H1 (cell line): ENCODE measurements around the gene PGBD5. TPM values are rescaled to one million over a fixed set of nuclear protein-coding genes. Genes with fewer than 3 reads are reported as not detected.

Experiments used
- RBBP5 ChIP-seq: IDR thresholded peaks from 2 replicates; pipeline ENCODE4 v1.7.1; 2012; ENCODE audit warnings: low read depth, mild to moderate bottlenecking, inconsistent platforms, low read length, moderate library complexity, borderline replicate concordance
- polyA plus RNA-seq, 7 experiments: library from polyadenylated mRNA; depleted of rRNA in 3 of 7; stranded (reverse) in 5 of 7; unstranded in 2 of 7; fragments of >200 nt in 5 of 7; fragments of 200-250 nt in 2 of 7; gene quantifications; 1 replicate in 5 of 7; 2 replicates in 1 of 7; 4 replicates in 1 of 7; pipeline versions ENCODE4 v1.2.1 to v1.2.3, GENCODE V29; 2011 to 2013; ENCODE audit warnings: missing spikeins in 2 of 7, mixed read lengths in 2 of 7
- total RNA-seq: library from RNA; stranded (reverse); fragmentation: NEBNext Ultra II Directional; extraction: Animal tissue kit (Norgen Biotek cat#: 25700); gene quantifications from 2 replicates; pipeline ENCODE4 v1.2.1, GENCODE V29; 2021
- TF ChIP-seq, protein P1 (sequence below): fragments of 300-600 bp; sonication (generic); IDR thresholded peaks from 2 replicates; pipeline ENCODE4 v1.7.1; 2012; ENCODE audit warnings: low read length, moderate library complexity, mild to moderate bottlenecking, inconsistent platforms; ENCODE audit not compliant: insufficient replicate concordance

Gene PGBD5
- total and polyA plus RNA-seq, 2 of the 8 experiments (the other 6 are each of a cell fraction or from before 2014, with no cell fraction given), result 16.3 to 18.4 TPM

DNA sequence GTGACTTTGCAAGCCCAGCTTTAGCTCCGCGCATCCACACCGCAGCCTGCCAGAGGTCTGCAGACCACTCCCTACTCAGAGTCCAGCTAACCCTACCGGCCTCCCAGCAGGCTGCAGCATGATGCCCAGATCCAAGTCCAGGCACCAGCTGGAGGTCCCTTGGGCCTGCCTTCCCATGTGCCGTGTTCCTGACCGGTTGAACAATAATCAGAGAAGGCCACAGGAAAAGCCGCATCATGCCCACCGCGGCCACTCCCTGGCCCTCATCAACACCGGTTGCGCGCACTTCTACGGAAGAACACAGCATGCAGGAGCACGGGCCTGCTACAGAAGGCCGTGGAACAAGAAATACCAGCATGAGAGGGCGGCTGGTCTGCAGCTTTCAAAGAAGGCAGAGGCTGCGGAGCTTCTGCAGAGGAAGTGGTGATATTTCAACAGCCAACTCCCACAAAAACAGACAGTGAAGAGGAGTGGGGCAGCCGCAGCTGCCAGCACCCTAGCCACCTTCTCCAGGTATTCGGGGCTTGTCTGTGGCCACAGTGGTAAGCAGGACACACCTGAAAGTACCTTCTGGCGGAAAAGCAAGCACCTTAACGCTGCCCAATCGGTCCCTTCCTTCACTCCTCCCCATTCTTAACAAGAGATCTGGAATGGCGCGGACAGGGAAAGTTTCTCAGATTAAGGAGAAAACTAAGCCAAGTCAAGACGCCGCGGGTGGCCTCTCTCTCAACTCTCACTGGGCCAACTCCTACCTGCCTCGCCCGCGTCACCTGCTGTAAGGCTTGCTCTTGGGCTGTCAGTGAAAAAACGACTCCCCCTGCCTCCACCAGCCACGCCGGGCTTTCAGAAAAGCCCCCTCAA, 1.5 kb downstream of the PGBD5 start (continued):
- TF ChIP-seq, protein P1, sequence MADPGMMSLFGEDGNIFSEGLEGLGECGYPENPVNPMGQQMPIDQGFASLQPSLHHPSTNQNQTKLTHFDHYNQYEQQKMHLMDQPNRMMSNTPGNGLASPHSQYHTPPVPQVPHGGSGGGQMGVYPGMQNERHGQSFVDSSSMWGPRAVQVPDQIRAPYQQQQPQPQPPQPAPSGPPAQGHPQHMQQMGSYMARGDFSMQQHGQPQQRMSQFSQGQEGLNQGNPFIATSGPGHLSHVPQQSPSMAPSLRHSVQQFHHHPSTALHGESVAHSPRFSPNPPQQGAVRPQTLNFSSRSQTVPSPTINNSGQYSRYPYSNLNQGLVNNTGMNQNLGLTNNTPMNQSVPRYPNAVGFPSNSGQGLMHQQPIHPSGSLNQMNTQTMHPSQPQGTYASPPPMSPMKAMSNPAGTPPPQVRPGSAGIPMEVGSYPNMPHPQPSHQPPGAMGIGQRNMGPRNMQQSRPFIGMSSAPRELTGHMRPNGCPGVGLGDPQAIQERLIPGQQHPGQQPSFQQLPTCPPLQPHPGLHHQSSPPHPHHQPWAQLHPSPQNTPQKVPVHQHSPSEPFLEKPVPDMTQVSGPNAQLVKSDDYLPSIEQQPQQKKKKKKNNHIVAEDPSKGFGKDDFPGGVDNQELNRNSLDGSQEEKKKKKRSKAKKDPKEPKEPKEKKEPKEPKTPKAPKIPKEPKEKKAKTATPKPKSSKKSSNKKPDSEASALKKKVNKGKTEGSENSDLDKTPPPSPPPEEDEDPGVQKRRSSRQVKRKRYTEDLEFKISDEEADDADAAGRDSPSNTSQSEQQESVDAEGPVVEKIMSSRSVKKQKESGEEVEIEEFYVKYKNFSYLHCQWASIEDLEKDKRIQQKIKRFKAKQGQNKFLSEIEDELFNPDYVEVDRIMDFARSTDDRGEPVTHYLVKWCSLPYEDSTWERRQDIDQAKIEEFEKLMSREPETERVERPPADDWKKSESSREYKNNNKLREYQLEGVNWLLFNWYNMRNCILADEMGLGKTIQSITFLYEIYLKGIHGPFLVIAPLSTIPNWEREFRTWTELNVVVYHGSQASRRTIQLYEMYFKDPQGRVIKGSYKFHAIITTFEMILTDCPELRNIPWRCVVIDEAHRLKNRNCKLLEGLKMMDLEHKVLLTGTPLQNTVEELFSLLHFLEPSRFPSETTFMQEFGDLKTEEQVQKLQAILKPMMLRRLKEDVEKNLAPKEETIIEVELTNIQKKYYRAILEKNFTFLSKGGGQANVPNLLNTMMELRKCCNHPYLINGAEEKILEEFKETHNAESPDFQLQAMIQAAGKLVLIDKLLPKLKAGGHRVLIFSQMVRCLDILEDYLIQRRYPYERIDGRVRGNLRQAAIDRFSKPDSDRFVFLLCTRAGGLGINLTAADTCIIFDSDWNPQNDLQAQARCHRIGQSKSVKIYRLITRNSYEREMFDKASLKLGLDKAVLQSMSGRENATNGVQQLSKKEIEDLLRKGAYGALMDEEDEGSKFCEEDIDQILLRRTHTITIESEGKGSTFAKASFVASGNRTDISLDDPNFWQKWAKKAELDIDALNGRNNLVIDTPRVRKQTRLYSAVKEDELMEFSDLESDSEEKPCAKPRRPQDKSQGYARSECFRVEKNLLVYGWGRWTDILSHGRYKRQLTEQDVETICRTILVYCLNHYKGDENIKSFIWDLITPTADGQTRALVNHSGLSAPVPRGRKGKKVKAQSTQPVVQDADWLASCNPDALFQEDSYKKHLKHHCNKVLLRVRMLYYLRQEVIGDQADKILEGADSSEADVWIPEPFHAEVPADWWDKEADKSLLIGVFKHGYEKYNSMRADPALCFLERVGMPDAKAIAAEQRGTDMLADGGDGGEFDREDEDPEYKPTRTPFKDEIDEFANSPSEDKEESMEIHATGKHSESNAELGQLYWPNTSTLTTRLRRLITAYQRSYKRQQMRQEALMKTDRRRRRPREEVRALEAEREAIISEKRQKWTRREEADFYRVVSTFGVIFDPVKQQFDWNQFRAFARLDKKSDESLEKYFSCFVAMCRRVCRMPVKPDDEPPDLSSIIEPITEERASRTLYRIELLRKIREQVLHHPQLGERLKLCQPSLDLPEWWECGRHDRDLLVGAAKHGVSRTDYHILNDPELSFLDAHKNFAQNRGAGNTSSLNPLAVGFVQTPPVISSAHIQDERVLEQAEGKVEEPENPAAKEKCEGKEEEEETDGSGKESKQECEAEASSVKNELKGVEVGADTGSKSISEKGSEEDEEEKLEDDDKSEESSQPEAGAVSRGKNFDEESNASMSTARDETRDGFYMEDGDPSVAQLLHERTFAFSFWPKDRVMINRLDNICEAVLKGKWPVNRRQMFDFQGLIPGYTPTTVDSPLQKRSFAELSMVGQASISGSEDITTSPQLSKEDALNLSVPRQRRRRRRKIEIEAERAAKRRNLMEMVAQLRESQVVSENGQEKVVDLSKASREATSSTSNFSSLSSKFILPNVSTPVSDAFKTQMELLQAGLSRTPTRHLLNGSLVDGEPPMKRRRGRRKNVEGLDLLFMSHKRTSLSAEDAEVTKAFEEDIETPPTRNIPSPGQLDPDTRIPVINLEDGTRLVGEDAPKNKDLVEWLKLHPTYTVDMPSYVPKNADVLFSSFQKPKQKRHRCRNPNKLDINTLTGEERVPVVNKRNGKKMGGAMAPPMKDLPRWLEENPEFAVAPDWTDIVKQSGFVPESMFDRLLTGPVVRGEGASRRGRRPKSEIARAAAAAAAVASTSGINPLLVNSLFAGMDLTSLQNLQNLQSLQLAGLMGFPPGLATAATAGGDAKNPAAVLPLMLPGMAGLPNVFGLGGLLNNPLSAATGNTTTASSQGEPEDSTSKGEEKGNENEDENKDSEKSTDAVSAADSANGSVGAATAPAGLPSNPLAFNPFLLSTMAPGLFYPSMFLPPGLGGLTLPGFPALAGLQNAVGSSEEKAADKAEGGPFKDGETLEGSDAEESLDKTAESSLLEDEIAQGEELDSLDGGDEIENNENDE, result no peak
- TF ChIP-seq RBBP5, result 0 out of 2 replicates have a peak, but pooled peaks have one; percentile 29
